ENCODE results near the gene RAMP3.

RAMP3 gene

DNA sequence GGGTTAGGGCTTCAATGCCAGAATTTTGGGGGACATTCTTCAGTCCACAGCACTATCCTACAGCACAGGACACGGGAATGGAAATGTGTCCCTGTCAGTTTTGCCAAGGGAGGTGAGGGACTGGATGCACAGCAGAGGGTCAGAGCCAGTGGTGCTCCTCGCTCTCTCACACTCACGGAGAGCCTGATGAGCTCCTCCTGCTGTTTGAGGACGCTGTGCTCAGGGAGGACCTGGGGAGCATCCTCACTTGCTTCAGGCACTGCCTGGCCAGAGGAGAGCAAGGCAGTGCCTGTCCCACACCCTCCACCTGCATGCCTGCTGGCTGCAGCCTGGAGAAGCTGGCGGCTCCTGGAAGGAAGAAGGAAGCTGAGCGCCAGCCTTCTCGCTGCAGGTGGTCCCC is 58.6 kb downstream of the RAMP3 start:
- H3K4me3 ChIP-seq (ENCODE audit: low read length), result no peak overlapping the region
- H3K9me3 ChIP-seq (ENCODE audit: insufficient read depth, low read length), result no peaks in the 10 kb centered on the region
- no peaks in the 10 kb centered on the region for H4K20me1 ChIP-seq (ENCODE audit: insufficient read depth, low read length)
- H3K4me1 ChIP-seq (ENCODE audit: low read length), result no peaks in the 10 kb centered on the region
- H3K27me3 ChIP-seq (ENCODE audit: low read depth, low read length), result peaks cover 24% of the 10 kb centered on the region
- no peak overlapping the region for H3K4me2 ChIP-seq (ENCODE audit: low read length)
- H3K79me2 ChIP-seq (ENCODE audit: low read length), result no peaks in the 10 kb centered on the region
- H3K36me3 ChIP-seq (replicated peaks; ENCODE audit: low read depth, low read length), result no peaks in the 10 kb centered on the region
- H2AFZ ChIP-seq (ENCODE audit: low read depth, low read length), result no peak overlapping the region
- TF ChIP-seq, protein P1, sequence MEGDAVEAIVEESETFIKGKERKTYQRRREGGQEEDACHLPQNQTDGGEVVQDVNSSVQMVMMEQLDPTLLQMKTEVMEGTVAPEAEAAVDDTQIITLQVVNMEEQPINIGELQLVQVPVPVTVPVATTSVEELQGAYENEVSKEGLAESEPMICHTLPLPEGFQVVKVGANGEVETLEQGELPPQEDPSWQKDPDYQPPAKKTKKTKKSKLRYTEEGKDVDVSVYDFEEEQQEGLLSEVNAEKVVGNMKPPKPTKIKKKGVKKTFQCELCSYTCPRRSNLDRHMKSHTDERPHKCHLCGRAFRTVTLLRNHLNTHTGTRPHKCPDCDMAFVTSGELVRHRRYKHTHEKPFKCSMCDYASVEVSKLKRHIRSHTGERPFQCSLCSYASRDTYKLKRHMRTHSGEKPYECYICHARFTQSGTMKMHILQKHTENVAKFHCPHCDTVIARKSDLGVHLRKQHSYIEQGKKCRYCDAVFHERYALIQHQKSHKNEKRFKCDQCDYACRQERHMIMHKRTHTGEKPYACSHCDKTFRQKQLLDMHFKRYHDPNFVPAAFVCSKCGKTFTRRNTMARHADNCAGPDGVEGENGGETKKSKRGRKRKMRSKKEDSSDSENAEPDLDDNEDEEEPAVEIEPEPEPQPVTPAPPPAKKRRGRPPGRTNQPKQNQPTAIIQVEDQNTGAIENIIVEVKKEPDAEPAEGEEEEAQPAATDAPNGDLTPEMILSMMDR (IDR thresholded peaks at IDR 0.05; ENCODE audit: low read depth, low read length), result no peak
- TF ChIP-seq EZH2phosphoT487 (IDR thresholded peaks at IDR 0.05; ENCODE audit: low read depth), result no peak
- no peak overlapping the region for H3K27ac ChIP-seq (ENCODE audit: low read length)
- H3K9ac ChIP-seq (ENCODE audit: low read length), result no peak overlapping the region

DNA sequence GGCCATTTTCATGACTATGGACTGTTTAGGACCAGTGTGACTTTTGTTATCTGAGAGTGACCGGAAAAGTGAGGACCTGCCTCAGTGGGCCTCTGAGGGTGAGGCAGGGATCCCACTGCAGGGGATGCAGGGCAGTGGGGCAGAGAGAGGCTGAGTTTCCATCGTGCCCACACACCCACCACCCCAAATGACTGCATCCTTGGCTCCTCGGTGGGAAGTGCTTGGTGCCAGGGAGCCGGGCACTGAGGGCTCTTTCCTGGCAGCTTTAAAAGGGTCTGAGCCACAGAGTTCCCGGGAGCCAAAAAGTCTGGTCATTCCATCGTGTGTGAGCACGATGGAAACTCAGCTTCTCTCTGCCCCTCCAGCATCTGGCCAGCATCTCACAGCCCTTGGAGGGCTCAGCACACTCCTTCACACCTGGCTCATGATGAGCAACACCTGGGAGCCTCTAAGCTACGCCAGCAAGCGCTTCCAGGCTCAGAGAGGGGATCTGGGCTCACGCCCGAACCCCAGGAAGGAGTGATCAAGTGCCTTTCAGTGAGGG is 59.1 kb downstream of the RAMP3 start:
- Histone ChIP-seq H3K4me1 (ENCODE audit: low read length) (no peaks in the 10 kb centered on the region), H3K9me3 (ENCODE audit: insufficient read depth, low read length) (no peaks in the 10 kb centered on the region), H3K27ac (ENCODE audit: low read length) (no peak overlapping the region), H3K4me3 (ENCODE audit: low read length) (no peak overlapping the region), H3K4me2 (ENCODE audit: low read length) (no peak overlapping the region), H3K9ac (ENCODE audit: low read length) (no peak overlapping the region), H3K27me3 (ENCODE audit: low read depth, low read length) (peaks cover 27% of the 10 kb centered on the region), H2AFZ (ENCODE audit: low read depth, low read length) (no peak overlapping the region), H4K20me1 (ENCODE audit: insufficient read depth, low read length) (no peaks in the 10 kb centered on the region), H3K79me2 (ENCODE audit: low read length) (no peaks in the 10 kb centered on the region), H3K36me3 (replicated peaks; ENCODE audit: low read depth, low read length) (no peaks in the 10 kb centered on the region)
- TF ChIP-seq, protein P1 (IDR thresholded peaks at IDR 0.05; ENCODE audit: low read depth, low read length), result no peak
- no peak for TF ChIP-seq EZH2phosphoT487 (IDR thresholded peaks at IDR 0.05; ENCODE audit: low read depth)

DNA sequence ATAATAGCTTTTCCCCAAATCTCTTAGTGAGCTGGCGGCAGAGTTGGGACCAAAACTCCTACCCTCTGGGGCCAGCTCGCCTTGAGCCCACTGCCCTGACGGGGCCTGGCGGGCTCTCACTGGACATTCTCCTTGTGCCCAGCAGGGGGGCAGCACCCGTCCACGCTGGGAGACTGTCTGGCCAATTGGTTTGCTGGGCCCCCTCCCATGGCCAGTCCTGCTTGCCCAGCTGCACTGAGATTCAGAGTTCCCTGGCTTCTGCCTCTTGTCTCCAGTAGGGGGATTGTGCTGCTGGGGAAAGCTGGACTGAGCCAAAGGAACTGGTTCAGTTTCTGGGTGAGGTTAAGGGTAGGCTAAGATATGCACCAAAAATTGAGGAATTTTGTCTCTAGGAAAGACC is 59.8 kb downstream of the RAMP3 start:
- TF ChIP-seq, protein P1 (IDR thresholded peaks at IDR 0.05; ENCODE audit: low read depth, low read length), result no peak
- no peak for TF ChIP-seq EZH2phosphoT487 (IDR thresholded peaks at IDR 0.05; ENCODE audit: low read depth)
- no peak overlapping the region for H3K4me3 ChIP-seq (ENCODE audit: low read length)
- H3K27ac ChIP-seq (ENCODE audit: low read length), result no peak overlapping the region
- no peaks in the 10 kb centered on the region for H3K9me3 ChIP-seq (ENCODE audit: insufficient read depth, low read length)
- H2AFZ ChIP-seq (ENCODE audit: low read depth, low read length), result no peak overlapping the region
- H4K20me1 ChIP-seq (ENCODE audit: insufficient read depth, low read length), result no peaks in the 10 kb centered on the region
- H3K79me2 ChIP-seq (ENCODE audit: low read length), result no peaks in the 10 kb centered on the region
- H3K36me3 ChIP-seq (replicated peaks; ENCODE audit: low read depth, low read length), result no peaks in the 10 kb centered on the region
- peaks cover 27% of the 10 kb centered on the region for H3K27me3 ChIP-seq (ENCODE audit: low read depth, low read length)
- H3K9ac ChIP-seq (ENCODE audit: low read length), result no peak overlapping the region
- no peak overlapping the region for H3K4me2 ChIP-seq (ENCODE audit: low read length)
- no peaks in the 10 kb centered on the region for H3K4me1 ChIP-seq (ENCODE audit: low read length)

DNA sequence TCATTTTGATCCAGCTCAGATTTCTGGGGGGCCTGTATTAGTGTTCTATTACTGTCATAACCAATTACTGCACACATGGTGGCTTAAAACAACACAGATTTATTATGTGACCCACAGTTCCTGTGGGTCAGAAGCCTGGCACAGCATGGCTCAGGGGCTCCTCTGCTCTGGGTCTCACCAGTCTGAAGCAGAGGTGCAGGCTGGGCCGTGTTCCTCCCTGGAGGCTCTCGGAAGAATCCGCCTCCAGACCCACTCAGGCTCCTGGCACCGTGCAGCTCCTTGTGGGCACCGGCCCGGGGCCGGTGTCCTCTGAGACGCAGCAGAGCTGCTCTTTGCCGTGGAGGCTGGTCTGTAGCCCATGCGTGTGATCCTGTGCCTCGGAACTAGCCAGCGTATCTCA is 61.5 kb downstream of the RAMP3 start:
- no peaks in the 10 kb centered on the region for H3K4me1 ChIP-seq (ENCODE audit: low read length)
- H4K20me1 ChIP-seq (ENCODE audit: insufficient read depth, low read length), result no peaks in the 10 kb centered on the region
- no peak overlapping the region for H3K4me2 ChIP-seq (ENCODE audit: low read length)
- no peak overlapping the region for H2AFZ ChIP-seq (ENCODE audit: low read depth, low read length)
- H3K9me3 ChIP-seq (ENCODE audit: insufficient read depth, low read length), result no peaks in the 10 kb centered on the region
- no peak for TF ChIP-seq EZH2phosphoT487 (IDR thresholded peaks at IDR 0.05; ENCODE audit: low read depth)
- TF ChIP-seq, protein P1 (IDR thresholded peaks at IDR 0.05; ENCODE audit: low read depth, low read length), result no peak
- H3K36me3 ChIP-seq (replicated peaks; ENCODE audit: low read depth, low read length), result no peaks in the 10 kb centered on the region
- no peak overlapping the region for H3K27ac ChIP-seq (ENCODE audit: low read length)
- no peak overlapping the region for H3K4me3 ChIP-seq (ENCODE audit: low read length)
- H3K9ac ChIP-seq (ENCODE audit: low read length), result no peak overlapping the region
- no peaks in the 10 kb centered on the region for H3K79me2 ChIP-seq (ENCODE audit: low read length)
- peaks cover 27% of the 10 kb centered on the region for H3K27me3 ChIP-seq (ENCODE audit: low read depth, low read length)

Data from OCI-LY3 (cell line).